Epithelial cell of proximal tubule (primary cell): ENCODE data around the gene FHOD3. TPM values are rescaled to one million over a fixed set of nuclear protein-coding genes. Genes with fewer than 3 reads are reported as not detected.

Source experiments
- DNase-seq: peaks from one replicate; pipeline ENCODE4 v3.0.0-alpha.2; 2011; ENCODE audit warnings: low read depth
- H3K4me3 ChIP-seq: 2 replicates; pipeline ENCODE4 v1.5.1; 2011; ENCODE audit warnings: low read depth, mild to moderate bottlenecking, low read length
- CTCF ChIP-seq: conservative IDR thresholded peaks from 2 replicates; pipeline ENCODE4 v1.5.1; 2012; ENCODE audit warnings: low read depth, mild to moderate bottlenecking, low read length
- total RNA-seq: library from RNA; depleted of rRNA; stranded (reverse); fragments of >200 nt; gene quantifications from 2 replicates; pipeline ENCODE4 v1.2.3, GENCODE V29; 2015

The FHOD3 gene
- total RNA-seq, 1 donor from 2014 or later, result 27.3 TPM

GRCh38 chr18:36595818-36596215, 298.3 kb downstream of the FHOD3 start:
- no peak for TF ChIP-seq CTCF

GRCh38 chr18:36597636-36598035, 300.1 kb downstream of the FHOD3 start:
- TF ChIP-seq CTCF, result no peak
- DNase-seq, result no peak

More at GRCh38 chr18:36595818-36596215, 298.3 kb downstream of the FHOD3 start:
- H3K4me3 ChIP-seq, result no peak overlapping the region
- no peak for DNase-seq

GRCh38 chr18:36600548-36600947, 303.0 kb downstream of the FHOD3 start:
- no peak overlapping the region for H3K4me3 ChIP-seq
- DNase-seq, result no peak
- no peak for TF ChIP-seq CTCF

More at GRCh38 chr18:36597636-36598035, 300.1 kb downstream of the FHOD3 start:
- H3K4me3 ChIP-seq, result no peak overlapping the region

- TF ChIP-seq CTCF, result no peak
- DNase-seq, result no peak
- no peak overlapping the region for H3K4me3 ChIP-seq
Observed at GRCh38 chr18:36601316-36601715, 303.8 kb downstream of the FHOD3 start.

GRCh38 chr18:36602071-36602470, 304.6 kb downstream of the FHOD3 start:
- no peak for DNase-seq
- H3K4me3 ChIP-seq, result no peak overlapping the region
- no peak for TF ChIP-seq CTCF

GRCh38 chr18:36602620-36603019, 305.1 kb downstream of the FHOD3 start:
- no peak for DNase-seq
- H3K4me3 ChIP-seq, result no peak overlapping the region
- no peak for TF ChIP-seq CTCF

GRCh38 chr18:36608107-36608506, 310.6 kb downstream of the FHOD3 start:
- DNase-seq, result no peak
- no peak for TF ChIP-seq CTCF
- H3K4me3 ChIP-seq, result no peak overlapping the region
